ENCODE results near the gene EPB41L4B.

The EPB41L4B gene

DNA sequence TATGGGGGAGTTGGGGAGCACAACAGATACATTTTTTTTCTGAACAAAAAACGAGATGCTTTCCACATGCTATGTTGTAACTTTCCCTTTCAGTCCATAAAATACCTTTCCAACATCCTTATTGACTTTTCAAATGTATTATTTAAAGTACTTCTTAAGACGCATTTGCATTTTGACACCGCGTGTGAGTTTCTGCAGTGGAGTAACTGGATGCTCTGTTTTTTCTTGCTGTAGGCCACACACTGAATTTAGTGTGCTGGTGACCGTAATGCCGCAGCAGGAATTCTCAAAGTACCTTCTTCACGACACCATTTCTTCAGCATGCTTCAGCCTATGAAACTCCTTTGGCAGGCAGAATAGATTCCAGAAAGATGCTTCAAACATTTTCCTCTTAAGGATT lies 14.3 kb upstream of the EPB41L4B start:
- FAIRE-seq (no peak), DNase-seq (ENCODE audit: insufficient read length, low spot score) (no peak)
- TF ChIP-seq CTCF (IDR thresholded peaks at IDR 0.05; ENCODE audit: insufficient read depth, missing control alignments): no peak

- no peak for TF ChIP-seq CTCF (IDR thresholded peaks at IDR 0.05; ENCODE audit: insufficient read depth, missing control alignments)
- no peak for DNase-seq (ENCODE audit: insufficient read length, low spot score)
- FAIRE-seq: no peak
Observed at GRCh38 chr9:109331353-109331752, 10.5 kb upstream of the EPB41L4B start.

- TF ChIP-seq CTCF (IDR thresholded peaks at IDR 0.05; ENCODE audit: insufficient read depth, missing control alignments): no peak
- DNase-seq (ENCODE audit: insufficient read length, low spot score) (no peak), FAIRE-seq (no peak)
Observed at GRCh38 chr9:109329638-109330258, 8.9 kb upstream of the EPB41L4B start.

DNA sequence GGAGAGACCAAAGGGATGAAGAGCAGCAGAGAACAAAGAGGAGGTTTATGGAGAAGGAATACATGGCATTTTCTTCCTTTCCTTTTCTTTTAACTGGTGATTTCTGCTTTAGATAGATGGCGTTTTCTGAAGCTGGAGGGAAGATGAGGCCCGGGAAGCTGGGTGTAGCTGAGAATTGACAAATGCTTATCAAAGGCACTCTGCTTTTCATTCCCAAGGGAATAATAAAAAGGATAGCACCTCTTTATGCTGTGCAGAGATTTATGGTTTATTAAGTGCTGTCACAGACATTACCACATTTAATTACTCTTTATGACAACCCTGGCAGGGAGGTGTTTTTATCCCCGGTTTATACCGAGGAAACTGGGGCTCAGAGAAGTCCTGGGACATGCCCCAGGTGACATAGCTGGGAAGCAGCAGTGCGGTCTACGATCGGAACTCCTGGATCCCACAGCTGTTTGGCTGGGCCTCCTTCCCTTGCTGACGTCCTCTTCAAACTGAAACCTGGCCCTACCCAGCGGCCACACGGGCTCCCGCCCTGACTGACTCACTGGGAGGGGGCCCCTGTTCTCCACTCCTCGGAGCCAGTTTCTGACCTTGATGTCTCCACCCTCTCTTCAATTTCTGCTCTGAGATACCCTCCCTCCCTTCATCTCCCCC lies 8.2 kb upstream of the EPB41L4B start:
- no peak for TF ChIP-seq CTCF (IDR thresholded peaks at IDR 0.05; ENCODE audit: insufficient read depth, missing control alignments)
- no peak for FAIRE-seq
- DNase-seq (ENCODE audit: insufficient read length, low spot score): no peak

DNA sequence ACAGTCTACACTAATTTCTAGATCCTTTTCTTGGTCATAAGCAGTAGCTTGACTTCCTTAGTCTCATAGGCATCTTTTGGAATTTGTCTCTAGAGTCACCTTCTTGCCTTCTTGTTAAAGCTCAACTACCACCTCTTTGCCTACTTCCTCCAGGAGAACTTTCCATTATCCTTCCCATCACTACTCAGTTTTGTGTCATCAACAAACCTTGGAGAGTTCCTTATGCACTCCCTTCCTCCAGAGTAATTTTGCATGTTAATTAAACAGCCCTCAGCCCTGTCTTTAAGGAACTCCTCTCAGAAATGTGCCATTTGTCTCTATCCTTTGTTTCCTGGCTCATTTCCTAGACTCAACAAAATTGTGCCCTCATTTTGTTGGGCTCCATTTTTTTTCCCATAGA lies 4.2 kb upstream of the EPB41L4B start:
- DNase-seq (ENCODE audit: insufficient read length, low spot score): no peak
- TF ChIP-seq CTCF (IDR thresholded peaks at IDR 0.05; ENCODE audit: insufficient read depth, missing control alignments): no peak

DNA sequence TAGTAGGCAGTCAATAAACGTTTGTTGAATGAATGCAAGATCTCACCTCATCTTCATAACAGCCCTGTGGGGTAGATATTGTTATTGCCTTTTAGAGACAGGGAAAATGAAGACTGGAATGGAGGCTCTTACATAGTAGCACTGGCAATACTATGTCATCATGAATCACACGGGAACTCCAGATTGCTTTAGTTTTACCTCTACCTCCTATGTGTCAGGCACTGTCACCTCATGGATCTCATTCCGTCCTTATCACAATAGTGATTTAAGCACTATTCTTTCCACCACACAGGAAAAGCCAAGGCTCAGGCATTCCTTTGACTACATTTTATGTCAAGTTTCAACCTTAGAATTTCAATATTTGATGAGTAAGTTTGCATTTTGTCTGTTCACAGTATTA lies 2.9 kb upstream of the EPB41L4B start:
- DNase-seq (ENCODE audit: insufficient read length, low spot score) (no peak), FAIRE-seq (no peak)
- TF ChIP-seq CTCF (IDR thresholded peaks at IDR 0.05; ENCODE audit: insufficient read depth, missing control alignments): no peak

More for the DNA sequence above, 4.2 kb upstream of the EPB41L4B start:
- FAIRE-seq: no peak

DNA sequence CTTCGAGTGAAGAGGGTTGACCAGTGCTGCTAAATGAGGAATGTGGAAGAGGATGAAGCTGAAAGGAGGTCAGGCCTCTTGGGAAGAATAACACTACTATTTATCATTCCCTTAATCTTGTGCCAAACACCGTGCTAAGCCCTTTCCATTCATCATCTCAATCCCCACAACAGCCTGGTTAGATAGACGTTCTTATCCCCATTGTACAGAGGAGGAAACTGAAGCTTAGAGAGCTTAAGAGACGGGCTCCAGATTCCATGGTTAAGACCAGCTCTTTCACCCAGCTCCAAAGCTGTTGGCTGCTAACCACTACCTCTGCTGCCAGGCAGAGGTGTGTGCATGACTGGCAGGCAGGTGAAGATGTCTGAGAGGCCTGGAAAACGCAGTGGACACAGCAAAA lies 868 bp upstream of the EPB41L4B start:
- FAIRE-seq: no peak
- DNase-seq (ENCODE audit: insufficient read length, low spot score): no peak
- no peak for TF ChIP-seq CTCF (IDR thresholded peaks at IDR 0.05; ENCODE audit: insufficient read depth, missing control alignments)
